ENCODE results near the gene APC.
"Not testable (repeated sequence)": the region's sequence is repeated elsewhere in the genome, so short reads cannot be mapped to it uniquely, and the experiment has no call there.

Gene APC

GRCh38 chr5:112716895-112717294 lies 20.8 kb upstream of the APC start:
- not testable (repeated sequence) for DNase-seq (ENCODE audit: low spot score)

- DNase-seq (ENCODE audit: low spot score): no peak
Measured at GRCh38 chr5:112717506-112718082, 20.1 kb upstream of the APC start.

GRCh38 chr5:112718344-112718743 lies 19.3 kb upstream of the APC start:
- no peak for DNase-seq (ENCODE audit: low spot score)

GRCh38 chr5:112720576-112720975 lies 17.1 kb upstream of the APC start:
- DNase-seq (ENCODE audit: low spot score): no peak

- no peak for DNase-seq (ENCODE audit: low spot score)
Measured at GRCh38 chr5:112724901-112725300, 12.8 kb upstream of the APC start.

GRCh38 chr5:112729630-112730029 lies 8.1 kb upstream of the APC start:
- no peak for DNase-seq (ENCODE audit: low spot score)

GRCh38 chr5:112732131-112732530 lies 5.6 kb upstream of the APC start:
- no peak for DNase-seq (ENCODE audit: low spot score)

GRCh38 chr5:112733586-112733985 lies 4.1 kb upstream of the APC start:
- DNase-seq (ENCODE audit: low spot score): no peak

GRCh38 chr5:112734597-112734996 lies 3.1 kb upstream of the APC start:
- no peak for DNase-seq (ENCODE audit: low spot score)

- DNase-seq (ENCODE audit: low spot score): no peak
Measured at GRCh38 chr5:112735702-112736101, 2.0 kb upstream of the APC start.

GRCh38 chr5:112737070-112737462 lies 619 bp upstream of the APC start:
- no peak for DNase-seq (ENCODE audit: low spot score)

- peak; percentile 26 for DNase-seq (ENCODE audit: low spot score)
Measured at GRCh38 chr5:112738191-112738560, 491 bp downstream of the APC start.

GRCh38 chr5:112742424-112742823 lies 4.7 kb downstream of the APC start:
- DNase-seq (ENCODE audit: low spot score): no peak

GRCh38 chr5:112743631-112744030 lies 5.9 kb downstream of the APC start:
- no peak for DNase-seq (ENCODE audit: low spot score)

GRCh38 chr5:112752335-112752734 lies 14.7 kb downstream of the APC start:
- no peak for DNase-seq (ENCODE audit: low spot score)

GRCh38 chr5:112755703-112756102 lies 18.0 kb downstream of the APC start:
- no peak for DNase-seq (ENCODE audit: low spot score)

- peak; percentile 47 for DNase-seq (ENCODE audit: low spot score)
Measured at GRCh38 chr5:112757468-112758208, 20.0 kb downstream of the APC start.

- no peak for DNase-seq (ENCODE audit: low spot score)
Measured at GRCh38 chr5:112758676-112759075, 21.0 kb downstream of the APC start.

GRCh38 chr5:112762113-112762810 lies 24.6 kb downstream of the APC start:
- DNase-seq (ENCODE audit: low spot score): no peak

GRCh38 chr5:112763165-112763564 lies 25.5 kb downstream of the APC start:
- DNase-seq (ENCODE audit: low spot score): no peak

- no peak for DNase-seq (ENCODE audit: low spot score)
Measured at GRCh38 chr5:112772124-112772523, 34.4 kb downstream of the APC start.

- no peak for DNase-seq (ENCODE audit: low spot score)
Measured at GRCh38 chr5:112776301-112776856, 38.7 kb downstream of the APC start.

- no peak for DNase-seq (ENCODE audit: low spot score)
Measured at GRCh38 chr5:112779531-112779930, 41.8 kb downstream of the APC start.

Data from D341Med (cell line).